K562 (cell line): ENCODE data around the gene SCAF11. TPM values are rescaled to one million over a fixed set of nuclear protein-coding genes. Genes with fewer than 3 reads are reported as not detected.
A peak's percentile ranks its signal among the peaks of the same experiment; 100 is the strongest.

Experiments
- CLOCK ChIP-seq: fragments of 250-450 bp; sonication (Bioruptor Pico); IDR thresholded peaks from 2 replicates; pipeline ENCODE4 v1.4.0; 2020; ENCODE audit warnings: mild to moderate bottlenecking, moderate library complexity, borderline replicate concordance
- ELF2 ChIP-seq: fragments of 250-450 bp; sonication (Bioruptor Pico); IDR thresholded peaks from 2 replicates; pipeline ENCODE4 v1.5.0; 2021; ENCODE audit warnings: mild to moderate bottlenecking
- ELF4 ChIP-seq: fragments of 450-650 bp; formaldehyde crosslinking; IDR thresholded peaks from 2 replicates; pipeline ENCODE4 v1.4.0; 2022; ENCODE audit warnings: missing genetic modification characterization
- ETS2 ChIP-seq: IDR thresholded peaks from 2 replicates; pipeline ENCODE4 v1.6.1; 2016; ENCODE audit warnings: borderline replicate concordance, missing genetic modification characterization, mild to moderate bottlenecking, moderate library complexity, missing compliant biosample characterization; ENCODE audit not compliant: poor library complexity, severe bottlenecking
- GATA2 ChIP-seq: sonication (generic); formaldehyde crosslinking; IDR thresholded peaks from 2 replicates; pipeline ENCODE4 v1.4.0; 2020; ENCODE audit warnings: mild to moderate bottlenecking, missing genetic modification reagents
- GTF2E2 ChIP-seq: fragments of 200-800 bp; sonication (Bioruptor generic); IDR thresholded peaks from 2 replicates; pipeline ENCODE4 v1.6.1; 2016; ENCODE audit warnings: missing genetic modification characterization, missing compliant biosample characterization
- HDGF ChIP-seq: fragments of 450-650 bp; IDR thresholded peaks from 2 replicates; pipeline ENCODE4 v1.6.1; 2016
- JUND ChIP-seq, 2 experiments: IDR thresholded peaks; 2 replicates in 1 of 2; 3 replicates in 1 of 2; pipeline ENCODE4 v1.6.1; 2011; ENCODE audit warnings: borderline replicate concordance in 2 of 2, low read depth in 2 of 2, low read length in 2 of 2, improper control_type of control experiment in 1 of 2, missing biosample characterization in 1 of 2, missing genetic modification characterization in 1 of 2, missing genetic modification reagents in 1 of 2
- MECOM ChIP-seq: fragments of 250-450 bp; sonication (Bioruptor Pico); IDR thresholded peaks from 2 replicates; pipeline ENCODE4 v1.8.0; 2022; ENCODE audit warnings: inconsistent platforms
- PHB2 ChIP-seq: fragments of 450-650 bp; IDR thresholded peaks from 2 replicates; pipeline ENCODE4 v1.6.1; 2017; ENCODE audit warnings: low read depth
- PREB ChIP-seq: sonication (generic); formaldehyde crosslinking; IDR thresholded peaks from 2 replicates; pipeline ENCODE4 v1.8.1; 2023; ENCODE audit warnings: mild to moderate bottlenecking, missing genetic modification reagents
- SIRT6 ChIP-seq: IDR thresholded peaks from one replicate; pipeline ENCODE4 v1.6.1; 2012; ENCODE audit warnings: low read depth, mild to moderate bottlenecking, control low read depth, inconsistent platforms, low read length, moderate library complexity
- SMAD1 ChIP-seq: fragments of 150-350 bp; IDR thresholded peaks from 2 replicates; pipeline ENCODE4 v1.6.1; 2014; ENCODE audit warnings: low read length, low read depth; ENCODE audit not compliant: partially characterized antibody
- USF1 ChIP-seq: sonication (generic); formaldehyde crosslinking; IDR thresholded peaks from 2 replicates; pipeline ENCODE4 v1.9.0; 2022; ENCODE audit warnings: mild to moderate bottlenecking, missing genetic modification reagents
- XRCC5 ChIP-seq: fragments of 200-400 bp; formaldehyde crosslinking; IDR thresholded peaks from 2 replicates; pipeline ENCODE4 v1.6.1; 2017; ENCODE audit warnings: low read depth, mild to moderate bottlenecking, low read length
- ZNF184 ChIP-seq: sonication (generic); formaldehyde crosslinking; IDR thresholded peaks from 2 replicates; pipeline ENCODE4 v1.5.0; 2020; ENCODE audit warnings: missing genetic modification reagents
- ZNF436 ChIP-seq: fragments of 250-450, 450-650 bp; sonication (Bioruptor Pico); formaldehyde crosslinking; IDR thresholded peaks from 2 replicates; pipeline ENCODE4 v1.7.0; 2020; ENCODE audit warnings: mild to moderate bottlenecking
- ZNF444 ChIP-seq: fragments of 250-450 bp; sonication (Bioruptor Pico); IDR thresholded peaks from 2 replicates; pipeline ENCODE4 v1.4.0; 2020; ENCODE audit warnings: mild to moderate bottlenecking, moderate library complexity
- ZNF639 ChIP-seq, 2 experiments: fragments of 200-800 bp in 1 of 2; sonication (Bioruptor generic) in 1 of 2; sonication (generic) in 1 of 2; formaldehyde crosslinking in 1 of 2; IDR thresholded peaks in 1 of 2; conservative IDR thresholded peaks in 1 of 2; 2 replicates each; pipeline versions ENCODE4 v1.5.0 to v1.6.1; 2016 to 2020; ENCODE audit warnings: missing compliant biosample characterization in 1 of 2, missing genetic modification characterization in 1 of 2, missing genetic modification reagents in 1 of 2
- ZNF707 ChIP-seq: fragments of 250-450 bp; sonication (Bioruptor Pico); conservative IDR thresholded peaks from 2 replicates; pipeline ENCODE4 v1.8.0; 2022; ENCODE audit warnings: inconsistent platforms, mild to moderate bottlenecking, moderate library complexity
- ZNF75A ChIP-seq: fragments of 450-650 bp; formaldehyde crosslinking; IDR thresholded peaks from 2 replicates; pipeline ENCODE4 v1.4.0; 2020; ENCODE audit warnings: mild to moderate bottlenecking
- polyA plus RNA-seq, 8 experiments: library from polyadenylated mRNA; depleted of rRNA in 4 of 8; stranded (reverse) in 5 of 8; unstranded in 3 of 8; fragments of >200 nt; fragmentation: Nextera tagmentation in 2 of 8; fragmentation: Illumina TruSeq in 1 of 8; extraction: Ambion mirVana in 2 of 8; extraction: Trizol in 1 of 8; gene quantifications; 2 replicates each; pipeline versions ENCODE4 v1.2.1 to v1.2.3, GENCODE V29; 2011 to 2014; ENCODE audit warnings: inconsistent platforms in 1 of 8, missing spikeins in 1 of 8
- total RNA-seq, 7 experiments: library from RNA; depleted of rRNA in 6 of 7; stranded (reverse); fragments of >200 nt in 6 of 7; fragmentation: Illumina TruSeq in 2 of 7; extraction: Trizol in 2 of 7; gene quantifications; 2 replicates each; pipeline versions ENCODE4 v1.2.1 to v1.2.3, GENCODE V29; 2011 to 2021; ENCODE audit warnings: low replicate concordance in 1 of 7

Gene SCAF11
- total and polyA plus RNA-seq, 9 of the 15 experiments (the other 6 are each of a cell fraction or from before 2014, with no cell fraction given), result 30.4 to 119 (median 80.0) TPM

GRCh38 chr12:45990468-45991283 is at the start of gene SCAF11 (continued):
- TF ChIP-seq GTF2E2 (tag) (peak; percentile 51; the same call in 1 of the 2 replicates), SMAD1 (no peak), CLOCK (peak; percentile 68; the same call in 1 of the 2 replicates), ELF2 (0 out of 2 replicates have a peak, but pooled peaks have one; percentile 28), ETS2 (tag) (no peak), GATA2 (CRISPR knock-in tag) (peak; percentile 87), PREB (CRISPR knock-in tag) (no peak), ZNF436 (CRISPR knock-in tag) (no peak), JUND (IDR thresholded peaks at IDR 0.05; ENCODE audit: borderline replicate concordance, low read depth, low read length) (peak; percentile 80), JUND (tag; IDR thresholded peaks at IDR 0.05; ENCODE audit: borderline replicate concordance, low read depth, low read length) (peak; percentile 39; the same call in 1 of the 3 replicates), MECOM (CRISPR knock-in tag) (no peak), ZNF639 (CRISPR knock-in tag; conservative IDR thresholded peaks at IDR 0.05 in 1 of 2, IDR thresholded peaks at IDR 0.05 in 1 of 2) (no peak; a peak in 1 of 4 replicates), HDGF (peak; percentile 27; the same call in 1 of the 2 replicates), USF1 (CRISPR knock-in tag) (peak; percentile 97), ELF4 (CRISPR knock-in tag) (no peak), ZNF707 (CRISPR knock-in tag) (no peak), ZNF444 (CRISPR knock-in tag) (no peak), PHB2 (no peak), ZNF184 (CRISPR knock-in tag) (no peak), ZNF75A (CRISPR knock-in tag) (no peak), XRCC5 (peak; percentile 92; the same call in 1 of the 2 replicates), SIRT6 (no peak)
